Measurements from ENCODE around the gene SPTLC3. TPM values are rescaled to one million over a fixed set of nuclear protein-coding genes. Genes with fewer than 3 reads are reported as not detected.

The SPTLC3 gene
- polyA plus RNA-seq, 1 donor from 2014 or later, result not detected

- no peaks in the 10 kb centered on the region for H3K79me2 ChIP-seq (replicated peaks; ENCODE audit: insufficient read depth, low read length)
- H4K20me1 ChIP-seq (ENCODE audit: insufficient read depth), result no peaks in the 10 kb centered on the region
- H2AFZ ChIP-seq (ENCODE audit: low read depth, low read length), result no peak overlapping the region
- no peak overlapping the region for H3K4me3 ChIP-seq (ENCODE audit: low read length)
- no peaks in the 10 kb centered on the region for H3K9me2 ChIP-seq (ENCODE audit: insufficient read depth, low read length)
- no peak for TF ChIP-seq POLR2AphosphoS5 (IDR thresholded peaks at IDR 0.05)
- no peak for TF ChIP-seq REST (IDR thresholded peaks at IDR 0.05; ENCODE audit: borderline replicate concordance)
- TF ChIP-seq EP300 (conservative IDR thresholded peaks at IDR 0.05; ENCODE audit: poor library complexity, severe bottlenecking), result no peak
- TF ChIP-seq, protein P1, sequence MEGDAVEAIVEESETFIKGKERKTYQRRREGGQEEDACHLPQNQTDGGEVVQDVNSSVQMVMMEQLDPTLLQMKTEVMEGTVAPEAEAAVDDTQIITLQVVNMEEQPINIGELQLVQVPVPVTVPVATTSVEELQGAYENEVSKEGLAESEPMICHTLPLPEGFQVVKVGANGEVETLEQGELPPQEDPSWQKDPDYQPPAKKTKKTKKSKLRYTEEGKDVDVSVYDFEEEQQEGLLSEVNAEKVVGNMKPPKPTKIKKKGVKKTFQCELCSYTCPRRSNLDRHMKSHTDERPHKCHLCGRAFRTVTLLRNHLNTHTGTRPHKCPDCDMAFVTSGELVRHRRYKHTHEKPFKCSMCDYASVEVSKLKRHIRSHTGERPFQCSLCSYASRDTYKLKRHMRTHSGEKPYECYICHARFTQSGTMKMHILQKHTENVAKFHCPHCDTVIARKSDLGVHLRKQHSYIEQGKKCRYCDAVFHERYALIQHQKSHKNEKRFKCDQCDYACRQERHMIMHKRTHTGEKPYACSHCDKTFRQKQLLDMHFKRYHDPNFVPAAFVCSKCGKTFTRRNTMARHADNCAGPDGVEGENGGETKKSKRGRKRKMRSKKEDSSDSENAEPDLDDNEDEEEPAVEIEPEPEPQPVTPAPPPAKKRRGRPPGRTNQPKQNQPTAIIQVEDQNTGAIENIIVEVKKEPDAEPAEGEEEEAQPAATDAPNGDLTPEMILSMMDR (IDR thresholded peaks at IDR 0.05; ENCODE audit: poor library complexity, severe bottlenecking), result no peak
- no peak for TF ChIP-seq EZH2 (IDR thresholded peaks at IDR 0.05; ENCODE audit: borderline replicate concordance, insufficient read depth, low read length, poor library complexity, severe bottlenecking)
- no peak for TF ChIP-seq MXI1 (conservative IDR thresholded peaks at IDR 0.05; ENCODE audit: poor library complexity, severe bottlenecking)
- TF ChIP-seq TAF1 (IDR thresholded peaks at IDR 0.05; ENCODE audit: low read depth), result no peak
- no peak for TF ChIP-seq SMC3 (conservative IDR thresholded peaks at IDR 0.05; ENCODE audit: poor library complexity)
- TF ChIP-seq RAD21 (conservative IDR thresholded peaks at IDR 0.05), result no peak
- no peak overlapping the region for H3K4me2 ChIP-seq (ENCODE audit: low read length)
- no peaks in the 10 kb centered on the region for H3K9me3 ChIP-seq (ENCODE audit: low read length)
- no peak overlapping the region for H3K9ac ChIP-seq (ENCODE audit: low read length)
- H3K36me3 ChIP-seq (ENCODE audit: insufficient read depth, low read length), result no peaks in the 10 kb centered on the region
- no peaks in the 10 kb centered on the region for H3F3A ChIP-seq (ENCODE audit: insufficient read depth, low read length, poor library complexity, severe bottlenecking)
- no peaks in the 10 kb centered on the region for H3K27me3 ChIP-seq (ENCODE audit: insufficient read depth, low read depth, low read length)
- no peak overlapping the region for H3K27ac ChIP-seq (ENCODE audit: low read length)
These were observed 51.6 kb downstream of the SPTLC3 start for GRCh38 chr20:13060327-13060726.

DNA sequence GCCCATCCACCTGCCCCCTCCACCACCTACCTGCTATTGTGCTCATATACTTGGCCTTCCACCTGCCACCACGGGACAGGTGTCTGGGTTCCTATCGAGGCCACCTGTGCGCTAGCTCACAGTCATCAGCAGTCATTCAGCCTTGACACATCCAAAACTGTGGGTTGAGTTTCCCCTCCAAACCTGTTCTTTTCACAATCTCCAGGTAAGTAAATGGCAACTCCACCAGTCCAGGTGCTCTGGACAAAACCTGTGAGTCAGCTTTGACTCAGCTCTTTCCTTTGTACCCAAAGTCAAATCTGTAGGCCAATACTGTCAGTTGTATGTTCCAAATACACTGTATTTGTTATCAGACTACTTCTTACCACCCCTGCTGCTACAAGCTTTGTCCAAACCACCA is 52.6 kb downstream of the SPTLC3 start:
- Histone ChIP-seq H3K9me3 (ENCODE audit: low read length) (no peaks in the 10 kb centered on the region), H3K27ac (ENCODE audit: low read length) (no peak overlapping the region), H3K27me3 (ENCODE audit: insufficient read depth, low read depth, low read length) (no peaks in the 10 kb centered on the region)

More for the DNA sequence above, 52.6 kb downstream of the SPTLC3 start:
- TF ChIP-seq RAD21 (conservative IDR thresholded peaks at IDR 0.05) (no peak), TAF1 (IDR thresholded peaks at IDR 0.05; ENCODE audit: low read depth) (no peak), POLR2AphosphoS5 (IDR thresholded peaks at IDR 0.05) (no peak), MXI1 (conservative IDR thresholded peaks at IDR 0.05; ENCODE audit: poor library complexity, severe bottlenecking) (no peak), SMC3 (conservative IDR thresholded peaks at IDR 0.05; ENCODE audit: poor library complexity) (no peak), EZH2 (IDR thresholded peaks at IDR 0.05; ENCODE audit: borderline replicate concordance, insufficient read depth, low read length, poor library complexity, severe bottlenecking) (no peak), EP300 (conservative IDR thresholded peaks at IDR 0.05; ENCODE audit: poor library complexity, severe bottlenecking) (no peak), REST (IDR thresholded peaks at IDR 0.05; ENCODE audit: borderline replicate concordance) (no peak)
- TF ChIP-seq, protein P1 (IDR thresholded peaks at IDR 0.05; ENCODE audit: poor library complexity, severe bottlenecking), result no peak
- H3K9me2 ChIP-seq (ENCODE audit: insufficient read depth, low read length), result no peaks in the 10 kb centered on the region
- no peaks in the 10 kb centered on the region for H3F3A ChIP-seq (ENCODE audit: insufficient read depth, low read length, poor library complexity, severe bottlenecking)
- no peak overlapping the region for H3K9ac ChIP-seq (ENCODE audit: low read length)
- no peaks in the 10 kb centered on the region for H4K20me1 ChIP-seq (ENCODE audit: insufficient read depth)
- no peaks in the 10 kb centered on the region for H3K36me3 ChIP-seq (ENCODE audit: insufficient read depth, low read length)
- no peak overlapping the region for H2AFZ ChIP-seq (ENCODE audit: low read depth, low read length)
- H3K4me2 ChIP-seq (ENCODE audit: low read length), result no peak overlapping the region
- H3K4me3 ChIP-seq (ENCODE audit: low read length), result no peak overlapping the region
- no peaks in the 10 kb centered on the region for H3K79me2 ChIP-seq (replicated peaks; ENCODE audit: insufficient read depth, low read length)

Measured in neural cell (in vitro differentiated cells).